WI38 (cell line): ENCODE data around the gene ITGA3.
A peak's percentile ranks its signal among the peaks of the same experiment; 100 is the strongest.

Source experiments
- H3K4me3 ChIP-seq: 2 replicates; pipeline ENCODE4 v1.5.1; 2011; ENCODE audit warnings: low read depth, mild to moderate bottlenecking, control low read depth, low read length
- TF ChIP-seq, protein P1 (sequence below): IDR thresholded peaks from 2 replicates; pipeline ENCODE4 v1.5.1; 2012; ENCODE audit warnings: low read depth, mild to moderate bottlenecking, control low read depth, low read length

The ITGA3 gene

DNA sequence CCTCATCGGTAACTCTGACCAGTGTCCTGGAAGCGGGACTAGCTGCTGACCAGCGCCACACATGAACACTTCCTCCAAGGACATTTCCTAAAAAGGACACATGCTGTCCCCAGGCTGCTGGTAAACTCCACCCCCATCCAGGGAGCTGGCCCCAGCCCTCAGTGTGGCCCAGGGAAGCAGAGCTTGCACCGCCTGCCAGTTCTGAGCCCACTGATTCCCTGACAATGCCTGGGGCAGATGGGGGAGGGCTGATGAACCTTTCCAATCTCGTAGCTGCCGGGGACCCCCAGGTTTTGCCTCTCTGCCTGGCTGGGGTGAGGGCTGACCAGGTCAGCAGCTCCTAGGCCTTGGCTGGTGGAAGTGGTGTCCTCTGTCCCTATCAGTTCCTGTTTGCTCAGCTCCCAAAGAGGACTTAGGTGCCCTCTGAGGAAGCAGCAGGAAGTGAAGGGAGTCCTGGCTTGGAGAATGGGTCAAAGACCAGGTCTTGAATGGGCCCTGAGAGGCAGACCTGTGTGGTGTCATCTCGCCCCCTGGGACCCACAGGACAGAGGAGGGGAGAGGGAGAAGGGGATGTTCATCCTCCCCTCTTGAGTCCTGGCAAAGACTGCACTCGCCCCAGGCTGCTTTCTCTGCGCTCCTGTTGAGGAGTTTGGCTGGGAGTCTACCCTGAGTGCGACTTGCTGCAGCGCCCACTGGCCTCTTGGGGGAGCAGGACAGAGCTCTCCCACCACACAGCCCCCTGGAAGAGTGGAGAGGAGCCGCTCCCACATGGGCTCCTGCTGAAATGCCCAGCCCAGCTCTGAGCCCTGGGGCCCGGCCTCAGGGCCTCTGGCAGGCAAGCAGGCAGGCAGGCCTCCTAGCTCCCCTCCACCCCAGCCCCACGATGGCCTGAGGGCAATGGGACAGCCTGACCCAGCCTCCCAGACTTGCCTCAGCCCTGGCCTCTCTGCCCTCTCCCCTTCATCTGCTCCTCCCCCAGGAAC lies 56.1 kb downstream of the ITGA3 start:
- H3K4me3 ChIP-seq = no peak overlapping the region
- TF ChIP-seq, protein P1, sequence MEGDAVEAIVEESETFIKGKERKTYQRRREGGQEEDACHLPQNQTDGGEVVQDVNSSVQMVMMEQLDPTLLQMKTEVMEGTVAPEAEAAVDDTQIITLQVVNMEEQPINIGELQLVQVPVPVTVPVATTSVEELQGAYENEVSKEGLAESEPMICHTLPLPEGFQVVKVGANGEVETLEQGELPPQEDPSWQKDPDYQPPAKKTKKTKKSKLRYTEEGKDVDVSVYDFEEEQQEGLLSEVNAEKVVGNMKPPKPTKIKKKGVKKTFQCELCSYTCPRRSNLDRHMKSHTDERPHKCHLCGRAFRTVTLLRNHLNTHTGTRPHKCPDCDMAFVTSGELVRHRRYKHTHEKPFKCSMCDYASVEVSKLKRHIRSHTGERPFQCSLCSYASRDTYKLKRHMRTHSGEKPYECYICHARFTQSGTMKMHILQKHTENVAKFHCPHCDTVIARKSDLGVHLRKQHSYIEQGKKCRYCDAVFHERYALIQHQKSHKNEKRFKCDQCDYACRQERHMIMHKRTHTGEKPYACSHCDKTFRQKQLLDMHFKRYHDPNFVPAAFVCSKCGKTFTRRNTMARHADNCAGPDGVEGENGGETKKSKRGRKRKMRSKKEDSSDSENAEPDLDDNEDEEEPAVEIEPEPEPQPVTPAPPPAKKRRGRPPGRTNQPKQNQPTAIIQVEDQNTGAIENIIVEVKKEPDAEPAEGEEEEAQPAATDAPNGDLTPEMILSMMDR = no peak

DNA sequence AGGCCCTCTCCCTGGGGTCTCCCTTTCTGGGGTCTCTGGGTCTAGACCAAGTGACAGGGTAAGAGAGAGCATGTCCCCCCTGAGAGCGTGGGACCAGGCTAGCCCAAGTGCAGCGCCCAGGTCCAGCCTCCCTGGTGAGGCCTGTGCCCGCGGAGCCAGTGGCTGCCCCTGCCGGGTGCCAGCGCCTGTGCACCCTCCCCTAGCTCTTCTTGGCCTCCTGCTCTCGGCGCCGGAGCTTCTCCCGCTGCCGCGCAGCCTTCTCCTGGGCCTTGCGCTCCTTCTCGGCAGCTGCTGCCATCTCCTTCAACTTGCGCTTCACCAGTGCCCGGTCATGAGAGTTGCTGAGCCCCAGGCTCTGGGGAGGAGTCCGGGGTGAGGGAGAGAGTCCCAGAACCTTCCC lies 56.8 kb downstream of the ITGA3 start:
- H3K4me3 ChIP-seq = no peak overlapping the region
- TF ChIP-seq, protein P1 = no peak

- no peak overlapping the region for H3K4me3 ChIP-seq
- TF ChIP-seq, protein P1 = no peak
These were observed 57.9 kb downstream of the ITGA3 start for GRCh38 chr17:50113624-50114320.

DNA sequence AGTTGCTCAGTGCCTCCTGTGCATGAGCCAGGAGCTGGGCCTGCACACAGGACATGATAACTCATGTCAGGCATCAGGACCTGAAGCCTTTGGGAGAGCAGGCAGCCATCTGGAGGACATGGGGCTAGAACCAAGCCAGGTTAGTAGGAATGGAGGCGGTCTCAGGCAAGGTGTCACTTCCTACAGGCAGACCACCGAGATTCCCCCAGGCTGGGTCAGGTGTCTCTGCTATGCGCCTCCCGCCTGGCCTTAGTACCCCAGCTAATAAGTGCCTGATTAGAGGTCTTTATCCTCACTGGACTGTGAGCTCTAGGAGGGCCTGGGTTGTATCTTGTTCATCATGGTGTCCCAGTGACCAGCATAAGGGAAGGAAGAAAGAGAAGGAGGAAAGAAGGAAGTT lies 58.5 kb downstream of the ITGA3 start:
- no peak overlapping the region for H3K4me3 ChIP-seq
- TF ChIP-seq, protein P1 = no peak

DNA sequence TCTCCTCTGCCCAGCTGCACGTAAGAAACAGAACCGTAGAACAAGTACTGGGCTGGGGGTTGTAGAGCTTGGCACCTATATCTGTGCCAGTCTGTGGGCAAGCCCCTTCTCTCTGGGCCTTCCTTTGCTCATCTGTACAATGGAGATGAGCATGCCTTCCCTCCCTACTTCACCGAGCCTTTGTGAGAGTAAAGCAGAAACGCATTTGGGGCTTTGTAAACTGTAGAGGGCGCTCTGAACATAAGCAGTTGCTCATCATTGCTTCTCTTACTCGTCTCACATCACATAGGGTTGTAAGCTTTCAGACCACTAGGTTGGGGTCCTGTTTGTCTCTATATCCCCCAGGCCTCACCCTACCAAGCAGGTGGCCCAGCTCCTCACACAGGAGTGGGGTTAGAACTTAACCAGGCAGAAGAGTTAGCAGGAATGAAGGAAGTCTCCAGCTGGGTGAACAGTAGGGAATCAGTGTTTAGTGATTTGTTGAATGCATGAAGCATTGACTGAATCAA lies 59.0 kb downstream of the ITGA3 start:
- TF ChIP-seq, protein P1 = peak; percentile 60
- no peak overlapping the region for H3K4me3 ChIP-seq

DNA sequence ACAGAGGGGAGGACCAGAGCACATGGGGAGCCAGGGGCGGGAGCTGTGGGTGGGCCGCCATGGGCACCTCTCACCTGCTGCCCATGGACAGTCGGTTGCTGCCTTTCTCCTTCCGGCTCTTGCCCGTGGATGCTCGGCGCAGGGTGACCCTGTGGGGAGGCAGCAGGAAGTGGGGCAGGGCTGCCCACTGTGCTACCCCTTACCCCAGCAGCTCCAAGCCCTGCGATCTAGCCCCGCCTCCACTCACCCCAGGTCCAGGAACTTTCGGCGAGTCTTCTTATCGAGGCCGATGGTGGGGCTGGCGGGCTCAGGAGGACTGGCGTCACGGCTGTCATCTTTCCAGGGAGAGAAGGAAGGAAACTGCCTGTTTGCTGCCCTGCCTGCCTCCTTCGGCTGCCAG lies 59.8 kb downstream of the ITGA3 start:
- TF ChIP-seq, protein P1 = no peak
- no peak overlapping the region for H3K4me3 ChIP-seq
